ENCODE data around the gene NELL1.

Gene NELL1

DNA sequence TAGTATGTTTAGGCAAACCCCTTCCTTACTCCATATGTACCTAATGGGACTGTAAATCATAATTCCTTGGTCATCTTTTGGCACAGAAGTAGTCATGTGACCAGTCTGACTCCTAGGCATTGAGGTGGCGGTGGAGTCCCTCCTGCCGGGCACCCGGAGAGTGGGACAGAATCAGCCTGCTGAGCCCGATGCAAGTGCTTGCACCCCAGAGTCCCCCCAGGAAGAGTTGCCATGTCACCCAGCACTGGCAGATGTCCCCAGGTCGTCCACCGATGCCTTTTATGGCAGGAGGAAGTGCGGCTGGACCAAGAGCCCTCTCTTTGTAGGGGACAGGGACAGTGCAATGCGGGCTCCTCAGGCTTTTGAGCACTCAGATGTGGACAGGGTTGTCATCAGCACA lies 500.3 kb downstream of the NELL1 start:
- no peak overlapping the region for H3K4me3 ChIP-seq (ENCODE audit: low read depth, low read length)
- no peaks in the 10 kb centered on the region for H3K79me2 ChIP-seq
- H2AFZ ChIP-seq: no peak overlapping the region
- no peak overlapping the region for H3K9ac ChIP-seq
- TF ChIP-seq, protein P1, sequence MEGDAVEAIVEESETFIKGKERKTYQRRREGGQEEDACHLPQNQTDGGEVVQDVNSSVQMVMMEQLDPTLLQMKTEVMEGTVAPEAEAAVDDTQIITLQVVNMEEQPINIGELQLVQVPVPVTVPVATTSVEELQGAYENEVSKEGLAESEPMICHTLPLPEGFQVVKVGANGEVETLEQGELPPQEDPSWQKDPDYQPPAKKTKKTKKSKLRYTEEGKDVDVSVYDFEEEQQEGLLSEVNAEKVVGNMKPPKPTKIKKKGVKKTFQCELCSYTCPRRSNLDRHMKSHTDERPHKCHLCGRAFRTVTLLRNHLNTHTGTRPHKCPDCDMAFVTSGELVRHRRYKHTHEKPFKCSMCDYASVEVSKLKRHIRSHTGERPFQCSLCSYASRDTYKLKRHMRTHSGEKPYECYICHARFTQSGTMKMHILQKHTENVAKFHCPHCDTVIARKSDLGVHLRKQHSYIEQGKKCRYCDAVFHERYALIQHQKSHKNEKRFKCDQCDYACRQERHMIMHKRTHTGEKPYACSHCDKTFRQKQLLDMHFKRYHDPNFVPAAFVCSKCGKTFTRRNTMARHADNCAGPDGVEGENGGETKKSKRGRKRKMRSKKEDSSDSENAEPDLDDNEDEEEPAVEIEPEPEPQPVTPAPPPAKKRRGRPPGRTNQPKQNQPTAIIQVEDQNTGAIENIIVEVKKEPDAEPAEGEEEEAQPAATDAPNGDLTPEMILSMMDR (IDR thresholded peaks at IDR 0.05): no peak
- no peak overlapping the region for H3K4me2 ChIP-seq (ENCODE audit: low read length)
- no peaks in the 10 kb centered on the region for H3K36me3 ChIP-seq (ENCODE audit: control insufficient read depth, insufficient read depth, low read length)
- no peaks in the 10 kb centered on the region for H3K9me3 ChIP-seq (ENCODE audit: control insufficient read depth, low read length)
- H3K4me1 ChIP-seq: no peaks in the 10 kb centered on the region
- H3K27me3 ChIP-seq (ENCODE audit: control insufficient read depth, insufficient read depth, low read length): no peaks in the 10 kb centered on the region
- H3K27ac ChIP-seq: no peak overlapping the region

DNA sequence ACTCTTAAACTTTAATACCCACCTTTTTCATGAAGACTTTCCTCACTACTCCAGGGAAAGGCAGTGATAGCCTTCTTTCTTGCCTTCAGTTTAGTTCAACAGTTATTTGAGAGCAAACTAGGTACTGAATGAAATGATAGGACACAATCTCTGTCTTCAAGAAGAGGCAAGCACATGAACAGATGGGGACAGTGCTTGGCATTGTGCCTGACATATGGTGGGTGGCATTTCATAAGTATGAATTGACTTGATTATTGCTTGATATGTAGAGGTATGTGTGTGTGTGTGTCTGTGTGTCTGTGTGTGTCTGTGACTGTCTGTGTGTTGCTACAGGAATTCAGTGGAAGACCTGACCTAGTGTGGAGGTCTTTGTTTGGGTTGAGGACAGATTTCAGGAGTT lies 504.1 kb downstream of the NELL1 start:
- Histone ChIP-seq H2AFZ (no peak overlapping the region), H3K27me3 (ENCODE audit: control insufficient read depth, insufficient read depth, low read length) (no peaks in the 10 kb centered on the region), H3K9me3 (ENCODE audit: control insufficient read depth, low read length) (no peaks in the 10 kb centered on the region), H3K4me2 (ENCODE audit: low read length) (no peak overlapping the region), H3K79me2 (no peaks in the 10 kb centered on the region), H3K27ac (no peak overlapping the region), H3K9ac (no peak overlapping the region), H3K4me3 (ENCODE audit: low read depth, low read length) (no peak overlapping the region), H3K4me1 (no peaks in the 10 kb centered on the region), H3K36me3 (ENCODE audit: control insufficient read depth, insufficient read depth, low read length) (no peaks in the 10 kb centered on the region)
- TF ChIP-seq, protein P1 (IDR thresholded peaks at IDR 0.05): no peak

DNA sequence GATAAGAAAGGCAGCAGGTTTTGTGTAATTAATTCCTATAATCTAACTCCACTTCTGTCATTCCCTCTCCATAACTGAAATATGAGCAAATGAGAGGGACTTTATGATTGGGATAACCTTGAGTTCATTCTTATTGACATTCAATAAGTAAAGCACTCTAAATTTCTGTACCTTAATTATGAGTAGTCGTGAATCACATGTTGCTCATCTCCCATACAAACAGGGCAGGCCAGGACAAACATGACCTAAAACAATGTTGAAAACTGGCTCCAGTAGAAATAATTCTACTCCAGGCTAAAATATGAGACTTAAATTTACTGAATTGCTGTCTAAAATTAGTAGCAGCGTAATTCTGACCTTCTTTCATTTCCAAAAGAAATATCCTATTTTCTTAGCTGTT lies 505.4 kb downstream of the NELL1 start:
- Histone ChIP-seq H3K4me2 (ENCODE audit: low read length) (no peak overlapping the region), H3K27me3 (ENCODE audit: control insufficient read depth, insufficient read depth, low read length) (no peaks in the 10 kb centered on the region), H3K36me3 (ENCODE audit: control insufficient read depth, insufficient read depth, low read length) (no peaks in the 10 kb centered on the region), H3K79me2 (no peaks in the 10 kb centered on the region), H3K4me1 (no peaks in the 10 kb centered on the region), H2AFZ (no peak overlapping the region), H3K27ac (no peak overlapping the region), H3K9ac (no peak overlapping the region), H3K9me3 (ENCODE audit: control insufficient read depth, low read length) (no peaks in the 10 kb centered on the region), H3K4me3 (ENCODE audit: low read depth, low read length) (no peak overlapping the region)
- TF ChIP-seq, protein P1 (IDR thresholded peaks at IDR 0.05): no peak

DNA sequence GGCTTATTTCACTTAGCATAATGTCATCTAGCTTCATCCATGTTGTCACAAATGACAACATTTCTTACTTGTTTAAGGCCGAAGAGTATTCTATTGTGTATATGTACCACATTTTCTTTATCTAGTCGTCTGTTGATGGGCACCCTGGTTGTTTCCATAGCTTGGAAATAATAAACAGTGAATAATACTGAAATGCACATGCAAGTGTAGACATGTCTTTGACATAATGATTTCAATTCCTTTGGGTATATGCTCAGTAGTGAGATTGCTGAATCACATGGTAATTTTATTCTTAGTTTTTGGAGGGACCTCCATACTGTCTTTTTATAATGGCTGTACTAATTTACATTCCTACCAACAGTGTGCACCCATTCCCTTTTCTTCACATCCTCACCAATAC lies 508.0 kb downstream of the NELL1 start:
- H3K9ac ChIP-seq: no peak overlapping the region
- H3K4me1 ChIP-seq: no peaks in the 10 kb centered on the region
- H3K36me3 ChIP-seq (ENCODE audit: control insufficient read depth, insufficient read depth, low read length): no peaks in the 10 kb centered on the region
- H3K27me3 ChIP-seq (ENCODE audit: control insufficient read depth, insufficient read depth, low read length): no peaks in the 10 kb centered on the region
- no peak overlapping the region for H3K4me2 ChIP-seq (ENCODE audit: low read length)
- no peak overlapping the region for H2AFZ ChIP-seq
- TF ChIP-seq, protein P1 (IDR thresholded peaks at IDR 0.05): no peak
- no peak overlapping the region for H3K27ac ChIP-seq
- no peaks in the 10 kb centered on the region for H3K79me2 ChIP-seq
- H3K9me3 ChIP-seq (ENCODE audit: control insufficient read depth, low read length): no peaks in the 10 kb centered on the region
- no peak overlapping the region for H3K4me3 ChIP-seq (ENCODE audit: low read depth, low read length)

GRCh38 chr11:21179770-21180169 lies 510.4 kb downstream of the NELL1 start:
- H3K4me3 ChIP-seq (ENCODE audit: low read depth, low read length): no peak overlapping the region
- no peaks in the 10 kb centered on the region for H3K27me3 ChIP-seq (ENCODE audit: control insufficient read depth, insufficient read depth, low read length)
- H3K4me1 ChIP-seq: no peaks in the 10 kb centered on the region
- H3K27ac ChIP-seq: no peak overlapping the region
- H3K79me2 ChIP-seq: no peaks in the 10 kb centered on the region
- no peak overlapping the region for H3K9ac ChIP-seq
- H3K9me3 ChIP-seq (ENCODE audit: control insufficient read depth, low read length): no peaks in the 10 kb centered on the region
- H3K4me2 ChIP-seq (ENCODE audit: low read length): no peak overlapping the region
- H2AFZ ChIP-seq: no peak overlapping the region
- TF ChIP-seq, protein P1 (IDR thresholded peaks at IDR 0.05): no peak
- H3K36me3 ChIP-seq (ENCODE audit: control insufficient read depth, insufficient read depth, low read length): no peaks in the 10 kb centered on the region
